Prostate gland (tissue), 2 donors: ENCODE data around the gene ARHGEF11.

Source experiments
- POLR2A ChIP-seq: fragments of 450-650 bp; IDR thresholded peaks from one replicate; pipeline ENCODE4 v1.6.1; 2016; ENCODE audit warnings: antibody characterized with exemption, mild to moderate bottlenecking
- POLR2AphosphoS5 ChIP-seq: sonication (generic); formaldehyde crosslinking; IDR thresholded peaks from one replicate; pipeline ENCODE4 v1.6.1; 2017; ENCODE audit warnings: antibody characterized with exemption
- TF ChIP-seq, protein P1 (sequence below), 4 experiments: fragments of 200-600 bp in 2 of 4; fragments of 450-650 bp in 2 of 4; sonication (generic) in 2 of 4; IDR thresholded peaks; 1 replicate in 3 of 4; 2 replicates in 1 of 4; pipeline ENCODE4 v1.5.1; 2016 to 2019; ENCODE audit warnings: antibody characterized with exemption in 4 of 4, mild to moderate bottlenecking in 2 of 4, moderate library complexity in 2 of 4

GRCh38 chr1:156905176-156905575 lies 140.4 kb downstream of the ARHGEF11 start:
- TF ChIP-seq, protein P1, sequence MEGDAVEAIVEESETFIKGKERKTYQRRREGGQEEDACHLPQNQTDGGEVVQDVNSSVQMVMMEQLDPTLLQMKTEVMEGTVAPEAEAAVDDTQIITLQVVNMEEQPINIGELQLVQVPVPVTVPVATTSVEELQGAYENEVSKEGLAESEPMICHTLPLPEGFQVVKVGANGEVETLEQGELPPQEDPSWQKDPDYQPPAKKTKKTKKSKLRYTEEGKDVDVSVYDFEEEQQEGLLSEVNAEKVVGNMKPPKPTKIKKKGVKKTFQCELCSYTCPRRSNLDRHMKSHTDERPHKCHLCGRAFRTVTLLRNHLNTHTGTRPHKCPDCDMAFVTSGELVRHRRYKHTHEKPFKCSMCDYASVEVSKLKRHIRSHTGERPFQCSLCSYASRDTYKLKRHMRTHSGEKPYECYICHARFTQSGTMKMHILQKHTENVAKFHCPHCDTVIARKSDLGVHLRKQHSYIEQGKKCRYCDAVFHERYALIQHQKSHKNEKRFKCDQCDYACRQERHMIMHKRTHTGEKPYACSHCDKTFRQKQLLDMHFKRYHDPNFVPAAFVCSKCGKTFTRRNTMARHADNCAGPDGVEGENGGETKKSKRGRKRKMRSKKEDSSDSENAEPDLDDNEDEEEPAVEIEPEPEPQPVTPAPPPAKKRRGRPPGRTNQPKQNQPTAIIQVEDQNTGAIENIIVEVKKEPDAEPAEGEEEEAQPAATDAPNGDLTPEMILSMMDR (IDR thresholded peaks at IDR 0.05), result no peak
- TF ChIP-seq POLR2A (no peak), POLR2AphosphoS5 (no peak)
